Neural cell (in vitro differentiated cells): ENCODE measurements around the gene RUNX1.

Experiments used
- CTCF ChIP-seq: fragments of 450-650 bp; IDR thresholded peaks from 2 replicates; pipeline ENCODE4 v1.5.1; 2014; ENCODE audit warnings: antibody characterized with exemption, mild to moderate bottlenecking, moderate library complexity; ENCODE audit not compliant: poor library complexity, severe bottlenecking
- EP300 ChIP-seq: fragments of 450-650 bp; conservative IDR thresholded peaks from 2 replicates; pipeline ENCODE4 v1.6.1; 2014; ENCODE audit warnings: antibody characterized with exemption, mild to moderate bottlenecking, moderate library complexity; ENCODE audit not compliant: poor library complexity, severe bottlenecking
- EZH2 ChIP-seq: fragments of 200-600, 300-800 bp; shearing (Covaris generic), sonication (generic); IDR thresholded peaks from 2 replicates; pipeline ENCODE4 v1.6.1; 2014; ENCODE audit warnings: antibody characterized with exemption, low read length, borderline replicate concordance, mild to moderate bottlenecking; ENCODE audit not compliant: insufficient read depth, poor library complexity, severe bottlenecking
- MXI1 ChIP-seq: fragments of 450-650 bp; conservative IDR thresholded peaks from 2 replicates; pipeline ENCODE4 v1.6.1; 2014; ENCODE audit warnings: antibody characterized with exemption, mild to moderate bottlenecking; ENCODE audit not compliant: poor library complexity, severe bottlenecking
- POLR2AphosphoS5 ChIP-seq: IDR thresholded peaks from 2 replicates; pipeline ENCODE4 v1.6.1; 2012
- RAD21 ChIP-seq: fragments of 450-650 bp; conservative IDR thresholded peaks from 2 replicates; pipeline ENCODE4 v1.6.1; 2014; ENCODE audit warnings: antibody characterized with exemption, mild to moderate bottlenecking, moderate library complexity
- TF ChIP-seq, protein P1 (sequence below): IDR thresholded peaks from 2 replicates; pipeline ENCODE4 v1.6.1; 2012; ENCODE audit warnings: borderline replicate concordance

- no peak for TF ChIP-seq CTCF
- TF ChIP-seq POLR2AphosphoS5 = no peak
- TF ChIP-seq, protein P1, sequence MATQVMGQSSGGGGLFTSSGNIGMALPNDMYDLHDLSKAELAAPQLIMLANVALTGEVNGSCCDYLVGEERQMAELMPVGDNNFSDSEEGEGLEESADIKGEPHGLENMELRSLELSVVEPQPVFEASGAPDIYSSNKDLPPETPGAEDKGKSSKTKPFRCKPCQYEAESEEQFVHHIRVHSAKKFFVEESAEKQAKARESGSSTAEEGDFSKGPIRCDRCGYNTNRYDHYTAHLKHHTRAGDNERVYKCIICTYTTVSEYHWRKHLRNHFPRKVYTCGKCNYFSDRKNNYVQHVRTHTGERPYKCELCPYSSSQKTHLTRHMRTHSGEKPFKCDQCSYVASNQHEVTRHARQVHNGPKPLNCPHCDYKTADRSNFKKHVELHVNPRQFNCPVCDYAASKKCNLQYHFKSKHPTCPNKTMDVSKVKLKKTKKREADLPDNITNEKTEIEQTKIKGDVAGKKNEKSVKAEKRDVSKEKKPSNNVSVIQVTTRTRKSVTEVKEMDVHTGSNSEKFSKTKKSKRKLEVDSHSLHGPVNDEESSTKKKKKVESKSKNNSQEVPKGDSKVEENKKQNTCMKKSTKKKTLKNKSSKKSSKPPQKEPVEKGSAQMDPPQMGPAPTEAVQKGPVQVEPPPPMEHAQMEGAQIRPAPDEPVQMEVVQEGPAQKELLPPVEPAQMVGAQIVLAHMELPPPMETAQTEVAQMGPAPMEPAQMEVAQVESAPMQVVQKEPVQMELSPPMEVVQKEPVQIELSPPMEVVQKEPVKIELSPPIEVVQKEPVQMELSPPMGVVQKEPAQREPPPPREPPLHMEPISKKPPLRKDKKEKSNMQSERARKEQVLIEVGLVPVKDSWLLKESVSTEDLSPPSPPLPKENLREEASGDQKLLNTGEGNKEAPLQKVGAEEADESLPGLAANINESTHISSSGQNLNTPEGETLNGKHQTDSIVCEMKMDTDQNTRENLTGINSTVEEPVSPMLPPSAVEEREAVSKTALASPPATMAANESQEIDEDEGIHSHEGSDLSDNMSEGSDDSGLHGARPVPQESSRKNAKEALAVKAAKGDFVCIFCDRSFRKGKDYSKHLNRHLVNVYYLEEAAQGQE = no peak
- no peak for TF ChIP-seq EZH2
- TF ChIP-seq MXI1 = no peak
- TF ChIP-seq EP300 = no peak
- TF ChIP-seq RAD21 = no peak
Observed at GRCh38 chr21:35081861-35082260, 32.8 kb upstream of the RUNX1 start.
